Kasumi-1 (cell line): ENCODE measurements around the gene AFDN.

Experiments
- DNase-seq, 2 experiments: peaks; one replicate each; lab custom pipeline; 2025; lab: John Stamatoyannopoulos, UW

Gene AFDN

DNA sequence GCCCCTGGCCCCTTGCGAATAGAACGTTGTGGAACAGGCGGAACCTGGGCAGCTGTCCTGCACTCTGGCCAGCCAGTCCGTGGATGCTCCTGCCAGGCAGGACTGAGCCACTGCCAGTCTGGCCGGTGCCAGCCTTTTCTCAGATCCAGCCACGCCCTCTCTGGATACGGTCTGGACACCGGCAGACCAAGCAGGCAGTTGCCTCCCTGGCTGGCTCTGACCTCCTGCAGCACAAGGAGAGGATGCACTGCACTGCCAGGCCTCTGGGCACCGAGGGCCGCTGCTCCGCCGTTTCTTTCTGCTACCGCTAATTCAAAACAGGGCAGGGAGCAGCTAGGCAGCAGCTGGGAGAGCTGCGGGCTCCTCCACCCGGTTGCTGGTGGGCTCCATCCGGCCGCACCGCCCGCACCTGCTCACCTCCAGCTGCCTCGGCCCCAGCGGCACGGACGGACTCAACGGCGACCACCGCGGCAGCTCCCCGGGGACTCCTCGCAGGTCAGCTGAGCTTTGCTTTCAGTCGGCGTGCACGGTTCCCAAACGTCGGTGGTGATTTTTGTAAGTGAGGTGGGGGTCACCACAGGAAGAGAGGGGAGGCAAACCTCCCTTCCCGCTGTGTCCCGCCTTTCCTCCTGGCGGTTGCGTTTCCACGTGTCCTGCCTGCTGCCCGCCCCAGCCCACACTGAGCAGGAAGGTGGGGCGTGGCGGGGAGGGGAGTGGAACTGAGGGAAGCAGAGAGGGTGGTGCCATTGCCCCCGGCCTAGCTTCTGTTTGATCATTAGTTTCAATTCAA, 30.3 kb upstream of the AFDN start:
- no peak for DNase-seq

DNA sequence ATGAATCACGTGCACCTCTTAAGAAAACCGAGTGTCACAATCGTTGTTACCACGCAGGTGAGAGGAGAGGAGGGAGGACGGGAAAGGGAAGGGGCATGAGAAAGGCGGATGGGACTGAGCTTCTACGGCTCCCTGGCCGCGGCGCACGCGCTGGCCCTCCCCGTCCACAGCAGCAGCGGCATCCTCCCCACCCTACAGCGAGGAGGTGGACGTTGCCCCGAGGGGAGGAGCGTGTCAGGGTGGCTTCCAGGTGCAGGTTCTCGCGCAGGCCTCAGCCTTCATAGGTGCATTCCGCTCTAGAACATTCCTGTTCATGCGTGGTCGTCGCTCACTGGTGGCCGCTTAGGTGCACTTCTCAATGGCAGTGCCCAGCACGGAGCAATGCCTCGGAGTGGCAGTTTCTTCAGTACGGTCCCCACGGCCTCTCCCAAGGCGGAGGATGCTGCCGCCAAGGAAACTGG, 29.7 kb upstream of the AFDN start:
- no peak for DNase-seq

DNA sequence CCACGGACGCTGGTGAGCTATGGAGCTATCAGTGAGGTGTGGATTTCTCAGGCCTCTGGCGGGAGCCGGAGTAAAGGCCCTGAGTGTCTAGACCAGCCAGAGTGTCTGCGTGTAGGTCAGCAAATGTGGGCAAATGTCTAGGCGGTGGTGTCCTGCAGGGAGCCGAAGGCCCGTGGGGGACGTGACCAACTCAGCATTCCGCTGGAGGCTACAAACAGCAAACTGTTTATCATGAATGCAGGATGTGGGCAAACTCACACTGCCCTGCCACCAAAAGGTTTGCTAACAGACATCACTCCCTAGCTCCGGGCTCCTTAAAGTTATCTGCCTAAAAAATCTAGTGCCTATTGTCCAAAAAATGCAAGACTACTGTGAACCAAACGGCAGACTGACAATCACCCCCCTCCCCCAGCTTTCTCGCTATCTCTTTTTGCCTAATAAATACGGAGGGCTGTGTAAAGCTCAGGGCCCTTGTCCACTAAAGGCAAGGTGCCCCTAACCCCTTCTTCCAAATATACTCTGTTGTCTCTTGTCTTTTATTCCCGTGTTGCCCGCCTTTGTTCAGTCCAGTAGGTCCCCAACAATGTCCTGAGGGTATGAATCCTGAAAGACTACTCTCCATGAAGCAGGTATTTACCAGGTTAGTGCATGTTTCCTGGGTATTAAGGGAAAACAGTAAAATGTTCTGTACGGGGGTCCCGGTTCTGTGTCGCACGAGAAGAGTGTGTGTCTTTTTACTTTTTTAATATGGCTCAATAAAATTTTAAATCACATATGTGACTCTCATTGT, 29.0 kb upstream of the AFDN start:
- DNase-seq, result no peak

DNA sequence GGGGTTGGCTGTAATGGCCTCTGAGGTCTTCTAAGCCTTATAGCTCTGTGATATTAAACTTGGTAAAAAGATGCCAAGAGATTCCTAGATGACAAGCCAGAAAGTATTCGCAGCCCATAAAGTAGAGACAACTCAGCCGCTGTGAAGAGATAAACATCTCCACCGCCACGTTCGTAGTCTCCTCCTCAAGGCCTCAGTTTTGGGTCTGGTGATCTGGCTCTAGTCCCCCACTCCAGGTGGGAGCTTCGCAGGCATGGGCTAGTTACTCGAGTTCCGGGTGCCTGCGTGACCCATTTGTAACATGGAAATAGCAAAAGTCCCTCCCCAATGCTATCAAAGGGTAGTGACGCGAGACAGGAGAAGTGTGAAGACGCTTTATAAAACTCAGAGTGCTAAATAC, 28.3 kb upstream of the AFDN start:
- DNase-seq, result no peak

DNA sequence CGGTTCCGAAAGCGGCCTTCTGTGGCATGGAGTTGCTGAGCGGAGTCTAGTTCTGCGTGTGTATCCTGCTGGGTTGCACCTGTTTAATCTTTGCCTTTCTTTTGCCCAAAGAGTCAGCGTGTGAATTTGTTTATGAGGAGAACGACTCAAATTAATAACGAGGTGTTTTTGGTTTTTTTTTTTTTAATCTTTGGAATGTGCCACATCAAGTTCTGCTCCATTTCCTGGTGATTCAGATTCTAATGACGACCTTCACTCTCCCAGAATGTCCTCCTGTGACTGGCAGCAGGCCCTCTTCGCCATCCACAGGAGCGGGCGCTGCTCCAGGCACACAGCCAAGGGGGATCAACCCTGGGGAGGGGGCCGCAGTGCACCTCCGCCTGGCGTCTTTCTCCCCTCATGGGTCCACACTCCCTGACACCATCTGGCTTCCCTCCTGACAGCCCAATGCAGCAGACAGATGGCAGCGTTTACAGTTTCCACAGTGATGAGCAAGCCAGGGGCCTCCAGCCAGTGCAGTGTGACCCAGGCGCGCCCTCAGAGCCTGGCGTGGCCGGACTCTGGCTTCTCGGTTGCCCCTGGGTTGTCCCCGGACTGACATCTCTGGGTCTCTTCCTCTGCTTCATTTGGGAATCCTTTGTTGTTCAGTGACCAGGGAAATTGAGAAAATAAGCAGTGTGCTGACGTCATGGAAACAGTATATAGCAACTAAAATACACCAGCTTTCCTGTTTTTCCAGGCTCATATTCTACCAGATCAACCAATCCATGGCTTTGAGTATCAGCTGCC, 27.5 kb upstream of the AFDN start:
- DNase-seq, result no peak

DNA sequence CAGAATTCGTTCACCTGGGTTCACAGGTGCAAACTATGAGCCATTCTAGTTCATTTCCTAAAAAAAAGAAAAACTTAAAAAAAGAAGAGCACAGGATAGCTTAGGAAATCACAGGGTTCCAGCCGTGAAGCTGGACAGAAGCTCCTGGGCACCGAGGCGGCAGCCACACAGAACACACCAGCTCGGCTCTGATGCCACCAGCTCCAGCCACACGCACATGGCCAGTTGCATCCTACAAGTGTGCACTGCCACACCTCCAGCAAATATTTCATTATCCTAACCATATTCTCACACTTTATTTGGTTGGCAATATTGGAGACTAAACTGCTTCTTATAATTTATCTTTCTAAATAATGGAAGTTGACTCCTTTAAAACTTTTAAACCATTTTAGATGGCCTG, 26.2 kb upstream of the AFDN start:
- DNase-seq, result no peak

DNA sequence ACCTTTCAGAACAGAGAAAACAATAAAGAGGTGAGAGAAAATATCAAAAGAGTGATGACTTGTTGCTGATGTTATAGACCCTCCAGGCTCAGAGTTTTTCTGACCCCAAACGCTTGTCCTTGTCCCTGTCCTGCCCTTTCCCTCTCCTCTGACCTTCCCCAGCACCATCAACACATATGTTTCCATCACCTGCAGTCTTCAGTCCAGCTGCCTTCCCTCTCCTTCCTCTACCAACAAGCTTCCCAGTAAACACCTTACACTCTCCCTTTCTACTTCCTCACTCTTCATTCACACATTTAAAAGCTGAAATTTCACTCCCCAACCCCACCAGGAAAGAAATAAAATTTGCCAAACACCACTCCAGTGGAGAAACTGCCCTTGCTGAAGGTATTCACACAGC, 25.4 kb upstream of the AFDN start:
- DNase-seq, result no peak

DNA sequence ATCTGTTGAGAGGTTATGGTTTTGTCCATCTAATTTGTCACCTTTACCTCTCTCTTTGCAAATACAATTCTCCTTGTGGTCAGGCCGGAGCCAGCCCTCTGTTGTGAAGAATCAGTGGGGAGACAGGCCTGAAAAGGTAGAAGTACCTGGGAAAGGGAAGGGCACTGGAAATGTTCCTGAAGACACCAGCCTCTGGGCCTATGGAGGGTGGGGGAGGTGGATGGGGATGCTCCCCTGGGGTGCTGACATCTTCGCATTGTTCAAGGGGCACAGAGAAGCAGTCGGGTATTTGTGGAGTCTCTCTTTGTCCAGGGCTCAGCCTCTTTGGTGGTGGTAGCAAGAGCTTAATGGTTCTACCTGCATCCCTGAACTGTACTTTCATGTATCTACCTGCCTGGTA, 24.4 kb upstream of the AFDN start:
- DNase-seq, result no peak

DNA sequence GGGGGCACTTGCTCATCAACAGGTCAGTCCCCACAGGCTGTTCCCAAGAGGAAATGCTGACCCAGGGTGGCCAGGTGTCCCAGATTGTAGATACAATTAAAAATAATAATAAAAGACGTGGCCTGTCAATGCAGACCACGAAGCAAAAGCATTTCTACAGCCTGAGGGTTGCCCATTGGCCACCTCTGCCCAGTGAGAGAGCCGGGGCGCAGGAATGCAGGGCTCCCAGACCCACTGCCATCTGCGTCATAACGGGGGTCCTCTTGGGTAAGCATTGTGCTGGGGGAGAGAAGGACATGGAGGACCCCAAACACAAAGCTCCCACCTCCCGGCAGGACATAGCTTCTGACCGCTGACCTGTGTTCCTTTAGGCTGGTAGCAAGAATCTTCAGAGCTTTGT, 22.9 kb upstream of the AFDN start:
- no peak for DNase-seq

DNA sequence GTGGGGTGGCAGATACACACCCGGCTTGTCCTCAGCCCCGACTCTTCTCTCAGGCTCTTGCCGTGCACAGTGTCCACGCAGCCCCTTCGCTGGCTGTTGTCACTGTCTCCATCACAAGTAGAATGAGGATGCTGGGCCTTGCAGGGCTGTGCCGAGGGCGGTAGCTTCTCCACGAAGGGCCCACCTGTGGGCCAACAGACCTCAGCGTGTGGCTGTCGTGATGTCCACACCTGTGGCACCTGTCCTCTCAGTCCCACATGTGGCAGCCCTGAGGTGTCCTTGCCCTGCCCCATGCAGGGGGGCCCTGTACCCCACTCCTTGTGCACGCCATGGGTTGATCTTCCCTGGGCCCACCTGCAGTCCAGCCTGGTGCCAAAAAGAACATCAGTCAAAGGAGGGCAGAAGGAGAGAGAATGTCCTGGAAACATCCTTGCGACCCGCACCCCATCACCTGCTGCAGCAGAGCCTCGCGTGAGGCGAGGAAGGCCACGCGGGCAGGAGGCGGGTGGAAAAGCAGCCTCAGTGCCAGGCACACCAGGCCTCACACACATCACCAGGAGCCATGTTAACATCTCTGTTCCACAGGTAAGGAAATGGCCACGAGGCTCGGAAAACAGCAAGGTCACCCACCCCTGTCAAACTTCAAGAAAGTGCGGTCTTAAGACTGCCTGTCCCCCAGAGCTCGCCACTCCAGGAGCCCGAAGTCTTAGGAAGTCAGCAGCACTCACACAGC, 22.3 kb upstream of the AFDN start:
- DNase-seq, result no peak

DNA sequence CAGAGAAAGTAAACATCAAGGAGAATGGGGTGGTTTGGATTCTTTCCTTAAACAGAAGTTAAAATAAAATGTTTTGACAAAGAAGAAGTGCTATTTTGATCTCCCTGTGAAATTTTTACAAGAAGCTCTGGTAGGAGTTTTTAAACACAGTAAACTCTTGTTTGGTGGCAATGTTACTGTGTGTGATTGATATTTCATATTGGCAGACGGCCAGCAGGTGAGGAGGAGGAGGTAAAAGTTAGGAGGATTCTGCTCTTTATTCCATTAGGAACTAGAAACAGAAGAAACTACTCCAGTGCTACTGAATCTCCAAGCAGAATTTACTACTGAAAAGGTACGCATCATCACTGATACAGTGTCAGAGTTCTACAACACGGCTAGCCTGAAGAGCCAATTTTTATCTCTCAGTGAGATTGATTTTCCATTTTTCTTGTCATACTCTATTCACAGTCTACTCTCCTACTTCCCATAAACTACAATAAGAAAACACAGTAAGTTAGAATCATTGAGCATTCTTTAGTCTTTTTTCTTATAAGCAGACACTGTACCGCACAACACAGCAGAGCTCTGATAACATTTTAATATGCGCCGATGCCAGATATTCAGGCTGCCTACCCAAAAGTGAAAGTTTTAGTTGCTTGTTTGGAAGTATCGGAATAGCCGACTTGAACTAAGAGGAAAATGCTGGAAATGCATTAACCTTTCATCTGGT, 21.2 kb upstream of the AFDN start:
- no peak for DNase-seq

DNA sequence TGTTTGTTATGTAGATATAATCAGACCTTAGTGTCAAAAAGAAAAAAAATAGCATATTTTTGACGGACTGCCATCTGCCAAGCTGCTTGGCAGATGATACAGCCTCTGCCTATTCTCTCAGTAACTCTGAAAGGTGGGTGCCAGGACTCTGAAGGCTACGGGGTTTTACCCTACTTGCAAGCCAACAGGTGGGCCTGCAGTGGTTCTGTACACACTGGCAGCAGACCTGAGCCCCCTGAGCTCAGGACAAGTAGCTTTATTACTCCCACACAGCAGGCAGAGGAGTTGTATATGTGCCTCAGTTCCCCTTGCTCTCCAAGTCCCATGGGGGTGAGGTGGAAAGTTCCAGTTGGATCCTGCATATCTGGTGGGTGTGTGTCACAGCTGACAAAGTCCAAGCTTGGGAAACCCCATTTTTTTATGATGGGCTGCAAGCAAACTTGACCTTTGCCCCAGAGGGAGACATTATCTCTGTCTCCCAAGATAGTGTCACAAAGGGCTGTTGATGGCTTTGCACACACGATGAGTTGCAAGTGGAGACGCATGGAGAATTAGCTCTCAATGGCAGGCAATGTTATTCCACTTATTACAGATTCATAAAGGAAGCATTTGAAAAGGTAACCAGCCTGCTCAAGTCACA, 20.5 kb upstream of the AFDN start:
- no peak for DNase-seq

DNA sequence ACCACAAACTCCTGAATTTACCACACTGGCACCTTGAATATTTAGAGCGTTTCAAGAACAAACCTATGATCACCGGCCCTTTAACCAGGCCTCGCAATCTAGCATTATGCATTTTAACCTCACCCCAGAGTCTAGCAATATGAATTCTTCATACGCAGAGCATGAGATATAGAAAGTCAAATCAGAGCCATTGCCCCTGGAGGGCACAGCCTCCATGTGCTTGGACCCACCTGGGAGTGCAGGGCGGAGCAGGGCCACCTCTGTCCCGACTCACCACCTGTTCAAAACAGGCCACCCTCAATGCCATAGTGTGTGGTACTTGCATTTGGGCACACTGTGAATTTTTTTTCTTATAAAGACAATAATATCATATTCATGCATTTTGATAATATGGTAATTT, 19.5 kb upstream of the AFDN start:
- no peak for DNase-seq

DNA sequence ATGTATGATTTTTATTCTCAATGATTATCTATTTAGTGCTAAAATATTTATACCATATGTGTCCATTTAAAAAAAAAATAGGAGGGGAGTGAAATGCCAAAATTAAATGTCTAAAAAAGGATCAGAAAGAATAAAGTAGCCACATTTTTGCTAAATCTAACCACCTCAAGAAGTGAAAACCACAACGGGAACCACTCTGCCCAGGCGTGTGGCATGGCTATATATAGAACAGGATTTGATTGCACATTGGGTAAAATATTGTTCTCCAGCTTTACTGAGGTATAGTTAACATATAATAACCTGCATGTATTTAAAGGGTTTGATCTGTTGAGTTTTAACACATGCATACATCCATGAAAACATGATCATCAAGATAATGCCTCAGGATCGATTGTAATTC, 19.0 kb upstream of the AFDN start:
- DNase-seq, result no peak

DNA sequence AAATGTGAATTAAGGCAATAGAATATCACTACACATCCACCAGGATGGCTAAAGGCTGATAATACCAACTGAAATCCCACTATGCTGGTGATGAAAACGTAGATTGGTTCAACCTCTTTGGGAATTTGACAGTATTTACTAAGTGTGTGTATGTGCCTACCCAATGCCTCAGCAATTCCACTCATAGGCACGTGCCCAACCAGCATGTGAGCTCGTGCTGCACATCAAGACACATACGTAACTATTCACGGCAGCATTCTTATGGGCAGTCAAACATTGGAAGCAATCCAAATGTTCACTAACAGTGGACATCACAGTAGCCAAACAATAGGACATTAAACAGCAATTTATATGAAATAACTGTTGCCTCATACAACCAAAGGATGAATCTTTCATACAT, 15.7 kb upstream of the AFDN start:
- no peak for DNase-seq

DNA sequence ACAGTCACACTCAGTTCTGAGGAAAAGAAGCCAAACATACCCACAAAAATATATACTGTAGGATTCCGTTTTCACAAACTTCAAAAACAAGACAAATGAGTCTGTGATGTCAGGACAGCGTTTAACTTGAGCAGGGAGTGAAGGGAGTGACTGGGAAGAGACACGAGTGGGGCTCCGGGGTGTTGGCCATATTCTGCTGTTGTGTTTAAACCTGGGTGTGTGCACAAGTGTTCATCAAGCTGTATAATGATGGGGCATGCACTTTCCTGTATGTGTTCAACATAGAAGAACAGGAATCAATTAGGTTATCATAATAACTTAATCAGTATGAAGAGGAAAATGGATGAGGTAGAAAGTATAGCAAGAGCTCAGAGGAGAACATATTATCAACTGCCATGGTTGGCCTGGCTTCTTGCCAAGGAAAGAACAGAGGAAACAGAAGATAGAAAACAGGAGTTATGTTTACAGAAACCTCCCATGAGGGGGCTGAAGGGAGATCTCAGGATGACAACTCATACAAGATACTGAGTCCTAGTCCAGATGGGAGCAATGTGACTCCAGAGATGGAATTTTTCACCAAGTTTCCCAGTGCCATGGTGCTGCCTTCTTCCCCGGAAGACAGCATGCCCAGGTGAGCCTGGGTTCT, 15.1 kb upstream of the AFDN start:
- no peak for DNase-seq

DNA sequence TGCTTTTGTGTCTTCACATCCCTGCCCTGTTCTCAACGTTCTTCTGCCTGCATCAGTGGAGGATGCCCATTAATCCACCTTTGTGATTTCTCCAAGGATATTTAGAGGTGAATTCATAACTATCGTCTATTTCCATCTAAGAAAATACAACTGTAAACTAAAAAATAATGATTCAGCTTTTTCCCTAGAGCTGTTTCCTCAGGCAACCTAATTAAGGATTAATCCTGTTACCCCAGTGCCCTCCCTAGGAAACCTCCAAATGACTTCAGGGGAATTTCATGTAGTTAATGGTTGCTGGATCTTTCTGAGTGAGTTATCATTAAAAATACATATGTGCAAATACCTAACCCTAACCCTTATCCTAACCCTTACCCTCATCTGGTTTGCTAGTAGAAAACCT, 14.6 kb upstream of the AFDN start:
- no peak for DNase-seq

DNA sequence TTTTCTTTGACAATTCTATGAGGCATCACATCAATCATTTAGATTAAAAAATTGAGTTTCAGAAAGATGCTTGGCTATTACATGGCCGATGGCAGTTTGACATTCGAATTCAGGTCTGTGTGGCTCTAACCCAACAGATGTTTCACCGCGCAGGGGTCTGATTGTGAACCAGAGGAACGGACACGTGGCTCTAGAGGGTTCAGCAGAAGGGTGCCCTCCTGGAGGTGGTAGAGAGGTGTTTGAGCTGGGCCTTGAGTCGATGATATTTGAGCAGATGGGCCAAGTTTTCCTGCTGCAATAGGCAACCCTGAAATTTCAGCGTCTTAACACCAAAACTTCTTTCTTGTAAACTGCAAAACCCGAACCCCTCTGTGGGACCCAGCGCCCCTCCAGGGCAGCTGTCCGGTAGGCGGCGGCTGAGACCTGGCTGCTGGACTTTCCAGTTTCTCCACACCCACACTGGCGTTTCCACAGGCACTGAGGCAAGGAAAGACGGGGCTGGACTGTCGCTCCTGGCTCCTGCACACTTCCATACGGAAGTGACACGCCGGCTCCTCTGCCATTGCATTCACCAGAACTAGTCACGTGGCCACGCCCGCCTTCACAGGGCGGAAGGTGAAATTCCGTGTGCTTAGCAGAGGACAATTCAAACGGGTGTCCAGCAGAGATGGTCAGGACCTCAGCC, 11.3 kb upstream of the AFDN start:
- no peak for DNase-seq

DNA sequence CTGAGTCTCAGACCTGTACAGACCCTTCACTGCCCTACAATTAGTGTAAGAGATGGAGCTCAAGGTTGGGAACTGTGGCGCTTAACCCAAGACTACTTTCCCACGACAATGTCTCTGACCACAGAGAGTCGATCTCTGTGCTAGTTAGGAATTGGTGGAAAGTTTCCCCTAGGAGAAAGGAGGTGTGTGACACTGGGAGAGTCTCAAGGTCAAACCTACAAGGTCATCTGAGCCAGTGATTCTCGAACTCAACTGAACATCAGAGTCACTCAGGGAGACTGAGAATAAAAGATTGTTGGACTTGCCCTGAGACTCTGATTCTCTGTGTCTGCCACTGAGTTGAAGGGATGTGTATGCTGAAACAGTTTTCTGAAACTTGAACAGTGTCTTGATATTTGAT, 9.7 kb upstream of the AFDN start:
- no peak for DNase-seq

DNA sequence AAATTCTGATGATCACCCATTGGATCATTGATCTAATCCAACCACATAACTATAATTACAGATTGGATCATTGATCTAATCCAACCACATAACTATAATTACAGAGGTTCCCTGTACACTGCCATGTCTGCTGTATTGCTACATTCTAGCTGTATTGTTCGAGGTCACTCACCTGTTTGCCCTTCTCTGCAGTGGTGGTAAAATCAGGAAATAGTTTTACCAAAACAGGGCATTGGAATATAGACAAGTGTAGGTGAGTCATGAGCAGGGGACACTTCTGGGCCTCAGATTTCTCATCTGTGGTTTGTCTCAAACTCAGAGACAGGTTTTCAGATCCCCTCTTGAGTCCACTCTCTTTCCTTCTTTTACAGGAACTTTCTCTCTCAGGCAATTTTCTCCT, 9.0 kb upstream of the AFDN start:
- no peak for DNase-seq
